GM19035 (cell line): ENCODE results near the gene CHAC2.
A peak's percentile ranks its signal among the peaks of the same experiment; 100 is the strongest.
"Not testable (repeated sequence)": the region's sequence is repeated elsewhere in the genome, so short reads cannot be mapped to it uniquely, and the experiment has no call there.

Source experiments
- ATAC-seq: cut with Tn5 transposase; IDR thresholded peaks from one replicate; pipeline ENCODE4 v1.9.1; 2021; ENCODE audit not compliant: unreplicated experiment

Gene CHAC2

GRCh38 chr2:53767405-53768241 is at the start of gene CHAC2:
Gene CHAC2, plus strand, starts transcription at chr2:53767804. Its CDS starts 83 bp downstream, at chr2:53767887.
- ATAC-seq: peak; percentile 93

GRCh38 chr2:53720944-53721343 is 46.7 kb upstream of the CHAC2 start:
- not testable (repeated sequence) for ATAC-seq

GRCh38 chr2:53724536-53724935 is 43.1 kb upstream of the CHAC2 start:
- no peak for ATAC-seq

DNA sequence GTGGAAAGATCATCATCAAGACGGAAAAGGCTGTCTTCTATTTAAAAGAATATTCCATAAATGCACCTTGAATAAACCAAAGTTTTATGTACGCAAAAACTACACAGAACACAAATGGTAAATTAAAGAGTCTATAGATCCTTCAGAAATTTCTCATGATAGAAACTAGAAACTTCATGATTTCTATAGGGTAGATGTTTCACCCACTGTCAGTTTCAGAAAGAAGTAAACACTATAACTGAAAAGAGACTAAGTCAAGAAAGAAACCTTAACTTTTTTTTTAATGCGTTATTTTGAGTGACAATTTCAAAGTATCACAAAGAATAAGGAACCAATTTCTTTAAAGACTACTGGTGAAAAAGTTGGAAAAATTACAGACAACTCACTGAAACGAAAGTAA is 41.9 kb upstream of the CHAC2 start:
- no peak for ATAC-seq

GRCh38 chr2:53727921-53728320 is 39.7 kb upstream of the CHAC2 start:
- no peak for ATAC-seq

- no peak for ATAC-seq
Measured at GRCh38 chr2:53729143-53729762, 38.4 kb upstream of the CHAC2 start.

DNA sequence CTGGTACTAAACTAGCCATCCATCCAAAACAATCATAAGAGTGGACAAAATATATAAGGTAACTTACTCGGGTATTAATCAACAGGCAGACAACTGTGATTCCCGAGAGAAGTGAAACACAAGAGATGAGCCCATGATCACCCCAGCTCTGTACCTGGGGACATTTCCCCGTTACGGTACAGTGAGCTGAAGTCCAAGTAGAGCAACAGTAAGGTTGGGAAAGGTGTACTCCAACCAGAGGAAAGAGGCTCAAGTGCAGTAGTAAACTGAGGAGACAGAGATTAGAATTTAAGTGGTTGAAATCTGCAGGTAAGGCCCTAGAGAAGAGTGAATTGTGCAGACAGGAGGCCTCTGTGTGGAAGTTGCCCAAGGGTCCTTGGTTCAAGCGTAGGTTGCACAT is 30.5 kb upstream of the CHAC2 start:
- no peak for ATAC-seq

DNA sequence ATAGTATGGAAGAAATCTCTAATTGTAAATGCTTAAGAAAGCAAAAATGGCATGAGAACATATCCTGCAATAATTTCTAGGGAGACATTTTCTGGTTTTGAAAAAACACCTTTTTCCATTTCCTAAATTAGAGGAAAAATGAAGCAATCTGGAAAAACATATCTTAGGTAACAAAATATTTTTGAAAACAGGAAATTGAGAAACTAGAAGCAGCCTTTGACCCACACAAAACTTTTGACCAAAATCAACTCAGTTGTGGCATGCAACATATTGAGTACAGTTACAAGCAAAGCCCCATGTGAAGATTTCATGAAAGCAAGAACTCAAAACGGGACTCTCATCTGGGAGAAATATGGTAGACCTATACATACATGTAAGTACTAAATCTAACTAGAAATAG is 28.6 kb upstream of the CHAC2 start:
- no peak for ATAC-seq

DNA sequence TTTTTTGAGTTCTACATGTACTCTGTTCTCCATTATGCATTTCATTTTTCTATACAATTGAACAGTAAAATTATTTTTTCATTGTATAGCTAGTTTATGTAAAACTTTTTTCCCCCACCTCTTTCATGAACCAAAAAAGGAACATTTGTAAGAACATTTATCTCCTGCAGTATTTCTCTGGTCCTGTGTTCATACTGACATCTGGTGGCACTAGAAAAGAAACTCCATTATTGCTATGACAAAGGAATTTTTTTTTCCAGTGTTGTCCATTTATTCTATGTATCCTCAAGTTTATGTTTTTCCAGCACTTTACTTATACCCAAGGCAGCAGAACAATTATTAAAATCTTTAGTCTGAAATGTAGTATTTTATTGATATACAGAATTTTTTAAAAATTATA is 27.4 kb upstream of the CHAC2 start:
- no peak for ATAC-seq

- no peak for ATAC-seq
Measured at GRCh38 chr2:53744395-53745065, 23.1 kb upstream of the CHAC2 start.

DNA sequence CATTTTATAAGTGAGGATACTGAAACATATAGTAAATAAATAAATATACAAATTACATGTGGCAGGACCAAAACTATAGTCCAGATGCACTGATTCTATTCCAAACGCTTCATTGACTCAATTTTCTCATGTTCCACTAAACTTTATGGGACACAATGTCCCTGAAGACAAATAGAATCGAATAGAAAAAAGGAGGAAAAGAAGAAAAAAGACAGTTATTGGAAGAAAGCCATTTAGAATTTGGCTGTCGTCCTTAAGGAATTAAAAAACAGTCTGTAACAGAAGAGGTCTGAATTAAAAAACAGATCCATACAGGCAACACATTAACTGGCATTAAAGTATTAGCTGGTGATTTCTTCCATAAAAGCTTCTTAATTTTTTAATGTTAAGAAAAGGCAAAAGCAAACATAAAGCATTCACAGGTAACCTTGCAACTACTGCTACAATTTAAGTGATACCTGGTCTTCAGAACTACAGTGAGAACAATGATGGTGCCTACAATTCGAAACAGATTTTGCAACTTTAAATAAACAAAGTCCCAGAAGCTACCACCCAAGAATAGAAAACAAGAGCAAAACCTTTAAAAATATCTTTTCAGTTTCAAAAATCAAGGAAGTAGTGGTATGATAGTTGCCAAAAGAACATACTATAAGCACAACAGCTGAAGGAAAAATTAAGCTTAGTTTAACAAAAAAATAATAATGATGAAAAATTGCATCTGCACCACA is 17.4 kb upstream of the CHAC2 start:
- ATAC-seq: no peak

GRCh38 chr2:53751728-53752127 is 15.9 kb upstream of the CHAC2 start:
- peak; percentile 93 for ATAC-seq

GRCh38 chr2:53752385-53752784 is 15.2 kb upstream of the CHAC2 start:
- no peak for ATAC-seq

- no peak for ATAC-seq
Measured at GRCh38 chr2:53753041-53753440, 14.6 kb upstream of the CHAC2 start.

DNA sequence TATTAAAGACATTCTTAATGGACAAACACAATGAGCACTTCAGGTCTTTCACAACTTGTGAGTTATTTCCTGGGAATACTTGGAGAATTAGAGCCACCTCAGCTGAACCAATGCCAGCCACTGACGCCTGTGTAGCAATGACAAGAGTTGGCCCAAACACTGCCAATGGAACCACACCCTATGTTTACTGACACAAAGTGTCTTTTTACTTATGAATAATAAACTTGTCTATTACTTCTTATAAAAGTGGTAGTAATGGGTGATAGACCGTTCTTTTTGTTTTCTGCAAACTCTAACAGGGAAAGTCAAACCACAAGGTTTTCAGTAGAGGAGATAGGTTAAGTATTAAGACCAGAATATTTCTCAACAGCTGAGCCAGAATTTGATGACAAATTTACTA is 12.5 kb upstream of the CHAC2 start:
- ATAC-seq: no peak

- ATAC-seq: no peak
Measured at GRCh38 chr2:53756644-53757043, 11.0 kb upstream of the CHAC2 start.

GRCh38 chr2:53757206-53757605 is 10.4 kb upstream of the CHAC2 start:
- ATAC-seq: not testable (repeated sequence)

GRCh38 chr2:53765767-53766166 is 1.8 kb upstream of the CHAC2 start:
- ATAC-seq: no peak

- ATAC-seq: peak; percentile 59
Measured at GRCh38 chr2:53768242-53768542, 588 bp downstream of the CHAC2 start.

DNA sequence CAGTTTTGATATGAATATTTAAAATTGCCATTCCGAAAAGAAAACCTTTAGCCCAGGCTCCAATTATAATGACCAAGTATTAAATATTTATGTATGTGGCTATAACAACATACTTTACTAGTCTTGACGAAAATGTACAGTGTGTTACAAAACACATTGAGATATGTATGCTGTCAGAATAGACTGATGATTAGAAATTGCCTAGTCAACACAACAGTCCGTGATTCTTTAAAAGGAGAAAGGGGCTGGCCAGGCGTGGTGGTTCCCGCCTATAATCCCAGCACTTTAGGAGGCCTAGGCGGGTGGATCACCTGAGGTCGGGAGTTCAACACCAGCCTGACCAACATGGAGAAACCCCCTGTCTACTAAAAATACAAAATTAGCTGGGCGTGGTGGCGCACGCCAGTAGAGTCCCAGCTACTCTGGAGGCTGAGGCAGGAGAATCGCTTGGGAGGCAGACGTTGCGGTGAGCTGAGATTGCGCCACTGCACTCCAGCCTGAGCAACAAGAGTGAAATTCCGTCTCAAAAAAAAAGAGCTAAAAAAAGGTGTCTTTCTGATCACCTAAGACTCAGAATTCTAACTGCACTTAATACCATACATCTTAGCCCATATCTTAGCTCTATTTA is 1.8 kb downstream of the CHAC2 start:
- no peak for ATAC-seq

- ATAC-seq: no peak
Measured at GRCh38 chr2:53770264-53770663, 2.7 kb downstream of the CHAC2 start.
